GM06990 (cell line): ENCODE data around the gene CCDC107.
"Not testable (repeated sequence)": the region's sequence is repeated elsewhere in the genome, so short reads cannot be mapped to it uniquely, and the experiment has no call there.

Experiments
- DNase-seq: peaks from one replicate; pipeline ENCODE4 v3.0.0-alpha.2; 2011; ENCODE audit not compliant: insufficient read length; ENCODE audit errors: extremely low read depth
- H3K27me3 ChIP-seq: replicated peaks from 2 replicates; pipeline ENCODE4 v1.6.0; 2011; ENCODE audit warnings: low read length; ENCODE audit not compliant: control insufficient read depth, insufficient read depth
- H3K36me3 ChIP-seq: 2 replicates; pipeline ENCODE4 v1.5.1; 2011; ENCODE audit warnings: low read length; ENCODE audit not compliant: control insufficient read depth, insufficient read depth
- H3K4me3 ChIP-seq: replicated peaks from 2 replicates; pipeline ENCODE4 v1.5.1; 2011; ENCODE audit warnings: low read depth, mild to moderate bottlenecking, control low read depth, low read length
- TF ChIP-seq, protein P1 (sequence below): IDR thresholded peaks from 2 replicates; pipeline ENCODE4 v1.5.1; 2011; ENCODE audit warnings: low read length, control low read depth, mild to moderate bottlenecking, inconsistent platforms; ENCODE audit not compliant: insufficient read depth, poor library complexity, severe bottlenecking

CCDC107 gene, protein sequence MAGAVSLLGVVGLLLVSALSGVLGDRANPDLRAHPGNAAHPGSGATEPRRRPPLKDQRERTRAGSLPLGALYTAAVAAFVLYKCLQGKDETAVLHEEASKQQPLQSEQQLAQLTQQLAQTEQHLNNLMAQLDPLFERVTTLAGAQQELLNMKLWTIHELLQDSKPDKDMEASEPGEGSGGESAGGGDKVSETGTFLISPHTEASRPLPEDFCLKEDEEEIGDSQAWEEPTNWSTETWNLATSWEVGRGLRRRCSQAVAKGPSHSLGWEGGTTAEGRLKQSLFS

DNA sequence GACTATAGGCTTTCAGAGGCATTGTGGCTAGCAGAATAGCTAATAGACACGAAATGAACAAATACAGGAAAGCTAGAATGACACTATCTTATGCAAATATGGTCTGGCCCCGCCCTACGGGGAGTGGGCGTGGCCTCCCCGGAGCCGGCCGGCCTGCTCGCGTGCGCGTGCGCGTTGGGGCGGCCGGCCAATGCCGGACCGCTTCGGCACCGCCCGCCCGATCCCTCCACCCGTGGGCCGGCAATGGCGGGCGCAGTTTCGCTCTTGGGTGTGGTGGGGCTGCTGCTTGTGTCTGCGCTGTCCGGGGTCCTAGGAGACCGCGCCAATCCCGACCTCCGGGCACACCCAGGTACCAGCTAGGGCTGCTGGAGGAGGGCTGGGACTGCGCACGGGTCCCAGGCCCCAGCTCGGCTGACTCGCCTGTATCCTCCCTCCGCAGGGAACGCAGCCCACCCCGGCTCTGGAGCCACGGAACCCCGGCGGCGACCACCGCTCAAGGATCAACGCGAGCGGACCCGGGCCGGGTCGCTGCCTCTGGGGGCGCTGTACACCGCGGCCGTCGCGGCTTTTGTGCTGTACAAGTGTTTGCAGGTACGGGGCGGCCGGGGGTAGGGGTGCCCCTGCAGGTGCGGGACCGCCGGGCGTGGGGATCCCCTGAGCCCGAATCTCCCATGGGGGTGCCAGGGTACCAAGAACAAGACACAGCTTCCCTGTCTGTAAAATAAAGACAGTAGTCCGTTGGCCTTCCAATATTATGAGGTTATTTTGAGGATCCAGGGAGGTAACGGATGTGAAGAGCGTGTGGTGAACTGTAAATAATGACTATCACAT, at the start of gene CCDC107:
Gene CCDC107 (plus strand): TSS at position 156 of the 831 bp plus-strand sequence. CDS start 88 bp downstream, at position 244.
- peak within 1 kb of the TSS; percentile 96 for H3K4me3 ChIP-seq
- peaks cover 12% of the 10 kb centered on the region for H3K36me3 ChIP-seq
- H3K27me3 ChIP-seq, result no peaks in the 10 kb centered on the region
- DNase-seq, result peak; percentile 90
- TF ChIP-seq, protein P1, sequence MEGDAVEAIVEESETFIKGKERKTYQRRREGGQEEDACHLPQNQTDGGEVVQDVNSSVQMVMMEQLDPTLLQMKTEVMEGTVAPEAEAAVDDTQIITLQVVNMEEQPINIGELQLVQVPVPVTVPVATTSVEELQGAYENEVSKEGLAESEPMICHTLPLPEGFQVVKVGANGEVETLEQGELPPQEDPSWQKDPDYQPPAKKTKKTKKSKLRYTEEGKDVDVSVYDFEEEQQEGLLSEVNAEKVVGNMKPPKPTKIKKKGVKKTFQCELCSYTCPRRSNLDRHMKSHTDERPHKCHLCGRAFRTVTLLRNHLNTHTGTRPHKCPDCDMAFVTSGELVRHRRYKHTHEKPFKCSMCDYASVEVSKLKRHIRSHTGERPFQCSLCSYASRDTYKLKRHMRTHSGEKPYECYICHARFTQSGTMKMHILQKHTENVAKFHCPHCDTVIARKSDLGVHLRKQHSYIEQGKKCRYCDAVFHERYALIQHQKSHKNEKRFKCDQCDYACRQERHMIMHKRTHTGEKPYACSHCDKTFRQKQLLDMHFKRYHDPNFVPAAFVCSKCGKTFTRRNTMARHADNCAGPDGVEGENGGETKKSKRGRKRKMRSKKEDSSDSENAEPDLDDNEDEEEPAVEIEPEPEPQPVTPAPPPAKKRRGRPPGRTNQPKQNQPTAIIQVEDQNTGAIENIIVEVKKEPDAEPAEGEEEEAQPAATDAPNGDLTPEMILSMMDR, result peak; percentile 82

DNA sequence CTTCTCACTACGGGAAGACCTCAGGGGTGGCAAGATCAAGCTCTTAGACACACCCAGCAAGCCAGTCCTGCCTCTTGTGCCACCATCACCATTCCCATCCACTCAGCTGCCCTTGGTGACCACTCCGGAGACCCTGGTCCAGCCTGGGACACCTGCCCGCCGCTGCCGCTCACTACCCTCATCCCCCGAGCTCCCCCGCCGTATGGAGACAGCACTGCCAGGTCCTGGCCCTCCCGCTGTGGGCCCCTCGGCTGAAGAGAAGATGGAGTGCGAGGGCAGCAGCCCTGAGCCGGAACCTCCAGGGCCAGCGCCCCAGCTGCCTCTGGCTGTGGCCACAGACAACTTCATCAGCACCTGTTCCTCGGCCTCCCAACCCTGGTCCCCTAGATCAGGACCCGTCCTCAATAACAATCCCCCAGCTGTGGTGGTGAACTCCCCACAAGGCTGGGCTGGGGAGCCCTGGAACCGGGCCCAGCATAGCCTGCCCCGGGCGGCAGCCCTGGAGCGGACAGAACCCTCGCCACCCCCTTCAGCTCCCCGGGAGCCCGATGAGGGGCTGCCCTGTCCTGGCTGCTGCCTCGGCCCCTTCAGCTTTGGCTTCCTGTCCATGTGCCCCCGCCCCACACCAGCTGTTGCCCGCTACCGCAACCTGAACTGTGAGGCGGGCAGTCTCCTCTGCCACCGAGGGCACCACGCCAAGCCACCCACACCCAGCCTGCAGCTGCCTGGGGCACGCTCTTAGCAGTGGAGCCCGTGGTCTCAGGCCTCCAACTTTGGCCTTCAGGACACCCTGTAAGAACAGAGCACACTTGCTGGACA, 48.9 kb upstream of the CCDC107 start:
- no peak for DNase-seq
- H3K36me3 ChIP-seq, result peaks cover 7% of the 10 kb centered on the region
- no peaks in the 10 kb centered on the region for H3K27me3 ChIP-seq
- no peak overlapping the region for H3K4me3 ChIP-seq
- TF ChIP-seq, protein P1, result no peak

DNA sequence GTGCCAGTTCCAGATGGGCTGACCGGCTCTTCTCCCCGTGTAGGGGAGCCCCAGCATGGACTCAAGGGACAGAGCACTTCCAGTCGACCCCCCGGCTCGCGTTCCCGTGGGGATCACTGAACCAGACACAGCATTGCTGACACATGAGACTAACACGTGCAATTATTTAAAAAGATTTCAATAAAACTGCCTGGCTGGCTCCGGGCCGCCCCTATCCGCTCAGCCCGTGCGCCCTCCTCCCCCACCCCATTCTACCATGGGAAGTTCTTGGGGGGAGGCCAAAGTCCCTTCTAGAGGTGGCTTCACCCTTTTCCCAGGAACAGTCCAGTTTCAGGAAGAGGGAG, 48.3 kb upstream of the CCDC107 start:
- Histone ChIP-seq H3K4me3 (no peak overlapping the region), H3K27me3 (no peaks in the 10 kb centered on the region), H3K36me3 (peaks cover 7% of the 10 kb centered on the region)
- TF ChIP-seq, protein P1, result no peak
- DNase-seq, result no peak

DNA sequence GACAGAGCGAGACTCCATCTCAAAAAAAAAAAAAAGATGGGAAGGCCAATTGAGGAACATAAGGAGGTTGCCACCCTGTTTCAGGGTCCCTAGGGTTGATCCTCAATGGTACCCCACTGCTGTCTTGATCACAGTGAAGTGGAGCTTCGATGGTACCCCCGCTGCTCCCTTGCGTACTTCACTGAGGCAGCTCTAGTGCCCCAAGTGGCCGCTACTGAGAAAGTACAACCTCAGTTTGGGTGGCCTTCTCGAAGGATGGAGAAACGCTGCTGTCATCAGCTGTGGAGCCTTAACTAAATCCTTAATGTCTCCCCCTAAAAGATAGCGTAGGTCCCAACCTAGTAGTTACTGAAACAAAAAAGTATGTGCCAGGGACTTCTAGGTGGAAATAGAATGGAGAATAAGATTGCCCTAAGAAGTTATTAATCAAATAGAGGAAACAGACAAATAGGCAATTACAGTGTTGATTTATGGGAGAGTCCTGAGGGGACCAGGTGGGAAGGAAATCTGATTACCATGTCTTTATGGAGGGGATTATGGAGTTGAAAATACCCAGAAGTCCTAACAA, 46.8 kb upstream of the CCDC107 start:
- TF ChIP-seq, protein P1, result peak; percentile 79
- no peak for DNase-seq
- Histone ChIP-seq H3K36me3 (peaks cover 7% of the 10 kb centered on the region), H3K27me3 (no peaks in the 10 kb centered on the region), H3K4me3 (no peak overlapping the region)

DNA sequence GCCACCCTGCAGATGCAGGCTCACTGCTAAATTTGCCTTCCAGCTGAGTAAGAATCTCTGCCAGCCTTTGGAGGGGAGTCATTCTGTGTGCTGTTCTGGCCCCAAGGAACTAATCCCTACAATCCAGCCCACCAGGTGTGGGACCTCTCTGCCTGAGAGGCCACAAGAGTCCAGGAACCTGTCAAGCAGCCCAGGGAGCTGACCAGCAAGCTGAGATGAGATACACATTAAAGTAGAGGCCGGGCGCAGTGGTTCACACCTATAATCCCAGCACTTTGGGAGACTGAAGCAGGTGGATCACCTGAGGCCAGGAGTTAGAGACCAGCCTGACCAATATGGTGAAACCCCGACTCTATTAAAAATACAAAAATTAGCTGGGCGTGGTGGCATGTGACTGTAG, 46.0 kb upstream of the CCDC107 start:
- DNase-seq, H3K27me3 ChIP-seq, H3K4me3 ChIP-seq, H3K36me3 ChIP-seq: not testable (repeated sequence)
